Left renal pelvis (tissue), 4 donors: ENCODE data around the gene TPX2. TPM values are rescaled to one million over a fixed set of nuclear protein-coding genes. Genes with fewer than 3 reads are reported as not detected.

ENCODE experiments used
- DNase-seq, 4 donors: peaks; one replicate each; pipeline ENCODE4 v3.0.0-alpha.2; 2013; ENCODE audit warnings: low read depth in 4 of 4, low spot score in 3 of 4
- polyA plus RNA-seq, 4 donors: library from polyadenylated mRNA; unstranded; fragments of 120-200 nt; gene quantifications; one replicate each; pipeline ENCODE4 v1.2.1, GENCODE V29; 2013; ENCODE audit not compliant: insufficient read length in 4 of 4

TPX2 gene
- polyA plus RNA-seq, 4 donors = 45.4 to 54.6 (median 52.9) TPM

DNA sequence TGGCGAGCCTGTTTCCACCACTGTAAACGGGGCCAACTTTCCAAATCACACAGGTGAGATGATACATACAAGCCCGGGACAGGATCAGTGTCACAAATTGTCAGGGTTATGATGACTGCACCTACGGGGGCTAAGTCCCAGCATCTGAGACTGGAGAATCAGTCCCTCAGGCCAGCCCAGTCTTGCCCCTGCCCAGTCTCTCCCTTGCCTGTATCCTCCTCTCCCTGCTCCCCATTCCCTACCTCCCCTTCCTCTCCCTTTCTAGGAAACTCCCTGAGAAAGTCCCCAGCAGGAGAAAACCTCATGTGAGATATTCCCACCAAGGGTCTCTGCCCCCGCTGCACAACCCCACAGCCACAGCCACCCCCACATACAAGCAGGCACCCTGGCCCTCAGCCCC is 104.8 kb downstream of the TPX2 start:
- DNase-seq = no peak

DNA sequence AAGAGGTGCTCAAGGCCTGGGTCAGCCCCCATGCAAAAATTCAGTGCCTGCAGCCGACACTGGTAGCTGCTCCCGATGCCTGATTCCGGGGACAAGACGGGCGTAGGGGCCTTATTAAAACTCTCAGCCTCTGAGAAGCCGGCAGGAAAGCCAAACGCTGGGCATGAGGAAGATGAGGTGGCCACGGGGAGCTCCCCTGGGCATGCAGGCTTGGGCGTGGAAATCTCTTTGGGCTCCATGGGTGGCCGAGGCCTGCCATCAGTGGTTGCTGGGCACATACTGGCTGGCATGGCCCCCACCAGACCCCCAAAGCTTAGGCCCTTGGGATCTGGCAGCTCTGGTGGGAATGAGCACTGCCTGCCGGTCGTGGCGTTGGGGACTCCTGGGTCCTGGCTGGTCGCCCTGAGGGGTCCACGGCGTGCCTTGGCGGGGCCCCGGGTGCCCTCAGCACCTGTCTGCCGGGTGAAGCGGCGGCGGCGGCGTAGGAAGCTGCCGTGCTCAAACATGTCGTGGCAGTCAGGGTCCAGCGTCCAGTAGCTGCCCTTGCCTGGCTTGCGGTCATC is 105.7 kb downstream of the TPX2 start:
- DNase-seq = no peak

DNA sequence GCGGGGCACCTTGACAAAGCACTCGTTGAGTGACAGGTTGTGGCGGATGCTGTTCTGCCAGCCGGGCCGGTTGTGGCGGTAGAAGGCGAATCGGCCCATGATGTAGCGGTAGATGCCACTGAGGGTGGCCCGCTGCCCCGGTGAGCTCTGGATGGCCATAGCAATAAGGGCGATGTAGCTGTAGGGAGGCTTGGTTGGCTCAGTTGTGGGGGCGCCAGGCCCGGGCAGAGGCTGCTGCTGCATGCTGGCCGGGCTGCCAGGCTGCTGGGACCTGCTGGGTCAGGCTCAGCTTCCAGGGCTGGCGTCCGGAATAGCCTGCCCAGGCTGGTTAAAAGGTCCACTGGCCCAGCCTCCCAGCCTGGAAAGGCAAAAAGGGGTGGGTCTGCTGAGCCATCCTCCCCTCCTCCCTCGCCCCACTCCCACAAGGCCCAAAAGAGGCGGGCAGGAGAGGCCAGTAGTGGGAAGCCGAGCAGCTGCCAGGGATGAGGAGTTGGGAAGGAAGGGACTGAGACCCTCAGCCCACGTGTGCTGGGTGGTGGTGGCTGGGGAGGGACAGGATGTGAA is 106.3 kb downstream of the TPX2 start, which contains the start of gene FOXS1:
FOXS1 (minus strand) TSS at position 305 of the 564 bp plus-strand sequence; CDS start at position 243, 62 bp downstream.
- DNase-seq = peak in 2 of 4 donors; percentile 60 to 61

DNA sequence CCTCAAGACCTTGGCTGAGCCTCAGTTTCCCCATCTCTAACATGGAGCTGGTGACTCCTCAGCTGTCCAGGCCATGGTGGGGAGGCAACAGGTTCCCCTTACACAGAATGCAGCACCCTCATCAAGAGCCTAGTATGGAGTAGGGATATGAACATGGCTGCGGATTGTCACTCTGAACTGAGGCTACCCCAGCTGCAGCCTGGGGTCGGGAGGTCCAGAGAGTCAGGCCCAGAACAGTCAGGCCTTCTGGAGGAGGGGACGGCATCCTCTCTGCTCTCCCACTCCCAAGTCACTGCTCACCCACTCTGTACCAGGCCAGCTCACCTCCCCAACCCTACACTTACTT is 107.7 kb downstream of the TPX2 start:
- DNase-seq = no peak

DNA sequence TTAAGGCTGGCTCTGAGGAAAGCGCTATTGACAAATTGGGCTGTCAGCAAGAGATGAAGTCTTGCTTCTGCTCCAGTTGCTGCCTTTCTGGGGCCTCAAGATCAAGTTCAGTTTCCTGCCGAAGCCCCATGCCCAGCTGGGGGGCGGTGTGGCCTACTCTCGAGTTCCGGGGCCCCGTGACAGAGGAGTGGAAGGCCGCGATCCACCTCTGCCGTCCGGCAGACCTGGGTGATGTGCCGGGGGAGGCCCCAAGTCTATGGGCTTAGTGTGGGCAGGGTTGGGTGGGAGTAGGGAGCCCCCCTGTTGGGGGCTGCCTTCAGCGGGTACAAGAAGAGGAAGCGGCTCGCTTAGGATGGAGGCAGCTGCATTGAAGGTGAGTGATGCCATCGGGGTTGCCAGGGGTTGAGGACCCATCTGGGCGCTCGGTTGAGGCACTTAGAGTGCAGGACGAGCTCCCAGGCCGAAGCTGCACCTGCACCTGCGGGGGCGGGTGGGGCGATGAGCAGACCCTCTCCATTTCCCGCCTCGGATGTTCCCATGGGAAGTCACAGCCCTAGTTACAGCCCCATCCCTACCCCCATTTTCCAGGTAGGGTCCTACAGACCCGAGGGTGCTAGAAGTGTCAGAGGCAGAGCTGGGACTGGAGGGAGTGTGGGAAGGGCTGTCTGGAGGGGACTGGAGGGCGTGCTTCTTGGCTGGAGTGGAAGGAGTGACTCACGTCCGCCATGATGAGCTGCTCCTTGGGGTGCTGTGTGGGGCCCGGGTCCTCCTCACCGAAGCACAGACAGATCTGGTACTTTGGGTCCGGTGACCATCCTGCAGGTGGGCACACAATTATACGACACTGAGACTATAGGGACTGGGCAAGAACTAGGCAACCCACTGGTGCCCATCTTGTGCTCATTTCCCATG is 109.3 kb downstream of the TPX2 start:
- no peak for DNase-seq

DNA sequence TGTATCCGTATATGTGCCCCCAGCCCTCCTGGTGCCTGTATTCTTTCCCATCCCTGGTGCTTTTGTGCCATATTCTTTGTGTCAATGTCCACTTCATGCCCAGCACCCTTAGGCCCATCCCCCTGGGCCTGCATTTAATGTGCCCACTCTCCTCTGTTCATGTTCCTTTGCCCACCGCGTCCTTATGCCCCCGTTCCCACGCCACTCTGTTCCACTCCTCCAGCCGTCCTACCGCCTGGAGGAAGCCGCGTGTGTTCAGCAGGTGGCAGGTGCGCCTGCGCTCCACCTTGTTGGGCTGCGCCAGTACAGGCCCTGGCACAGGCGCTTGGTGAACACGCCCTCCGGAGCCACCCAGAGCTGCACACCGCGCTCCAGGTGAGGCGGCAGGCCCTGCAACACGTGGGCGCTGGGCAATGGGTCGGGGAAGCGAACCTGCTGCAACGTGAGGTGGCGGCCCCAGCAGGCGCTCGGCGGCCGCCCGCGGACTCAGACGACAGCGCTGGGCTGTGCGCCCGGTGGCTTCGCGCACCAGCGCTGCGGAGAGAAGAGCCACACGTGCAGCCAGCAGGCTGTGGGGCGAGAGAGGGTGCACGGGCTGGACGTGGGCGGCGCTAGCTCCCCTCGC is 110.3 kb downstream of the TPX2 start:
- DNase-seq = no peak

Other genes starting within 250 kb of the TPX2 start
- 100 to 1,000 TPM; 112 to 154 (median 134) TPM for gene HM13, start 224.8 kb upstream of the TPX2 start, polyA plus RNA-seq
- gene ID1, start 134.0 kb upstream of the TPX2 start, polyA plus RNA-seq = 100 to 1,000 TPM; 101 to 255 (median 147) TPM
- gene COX4I2, start 101.4 kb upstream of the TPX2 start, polyA plus RNA-seq = 1 to 10 TPM; 1.6 to 2.6 (median 2.1) TPM
- gene BCL2L1, start 16.4 kb upstream of the TPX2 start, polyA plus RNA-seq = 10 to 100 TPM; 67.2 to 81.0 (median 76.5) TPM
- gene MYLK2, start 80.1 kb downstream of the TPX2 start, polyA plus RNA-seq = under 1 TPM; 0.56 to 0.96 (median 0.82) TPM
- gene FOXS1, start 106.3 kb downstream of the TPX2 start, polyA plus RNA-seq = 1 to 10 TPM; 3.5 to 8.4 (median 5.4) TPM
- gene DUSP15, start 131.2 kb downstream of the TPX2 start, polyA plus RNA-seq = 10 to 100 TPM in 3 of 4 donors, 1 to 10 TPM in 1; 4.6 to 16.7 (median 16.0) TPM
- 1 to 10 TPM in 3 of 4 donors, under 1 TPM in 1; 0.48 to 6.2 (median 2.5) TPM for gene TTLL9, start 131.3 kb downstream of the TPX2 start, polyA plus RNA-seq
- 10 to 100 TPM; 12.8 to 22.0 (median 19.8) TPM for gene PDRG1, start 212.8 kb downstream of the TPX2 start, polyA plus RNA-seq
- under 1 TPM; 0.20 to 0.47 (median 0.33) TPM for gene XKR7, start 228.9 kb downstream of the TPX2 start, polyA plus RNA-seq